GM12892 (cell line): Measurements from ENCODE around the gene ATP11A.

Source experiments
- POLR2A ChIP-seq: IDR thresholded peaks from 2 replicates; pipeline ENCODE4 v1.6.1; 2011; ENCODE audit warnings: low read depth, low read length, control low read depth
- POLR2AphosphoS5 ChIP-seq: IDR thresholded peaks from 2 replicates; pipeline ENCODE4 v1.6.1; 2011; ENCODE audit warnings: low read depth, low read length, control low read depth

GRCh38 chr13:112760435-112760834, 70.6 kb downstream of the ATP11A start:
- TF ChIP-seq POLR2A: no peak
- no peak for TF ChIP-seq POLR2AphosphoS5
